K562 (cell line): ENCODE results near the gene GPHA2. TPM values are rescaled to one million over a fixed set of nuclear protein-coding genes. Genes with fewer than 3 reads are reported as not detected.

ENCODE experiments used
- ATAC-seq: fragments of 200-7000 bp; cut with Tn5 transposase; 3 replicates; pipeline ENCODE4 v1.9.1; 2020; ENCODE audit warnings: moderate library complexity
- BruUV-seq: library from RNA; stranded (reverse); fragments of 400-500 nt; replicated peaks from 2 replicates; lab custom pipeline; 2021; lab: Mats Ljungman, UMichigan
- CTCF ChIA-PET: fragments of 300-600 bp; formaldehyde crosslinking; extraction: SDS; loops from one replicate; lab custom pipeline; 2021; ENCODE audit warnings: low intra/inter-chr PET ratio; lab: Yijun Ruan, JAX
- POLR2A ChIA-PET: fragments of 300-600, 350-650 bp; sonication (Branson Sonifier 250); formaldehyde crosslinking; extraction: SDS; loops from one replicate; lab custom pipeline; 2021; ENCODE audit warnings: antibody characterized with exemption, inconsistent platforms; lab: Yijun Ruan, JAX
- DNase-seq, 4 experiments: peaks; one replicate each; pipeline versions ENCODE4 v3.0.0 to v3.0.0-alpha.2; 2011 to 2018; ENCODE audit warnings: low spot score in 3 of 4, mixed read lengths in 3 of 4; ENCODE audit errors: extremely low read depth in 1 of 4
- FAIRE-seq: peaks from 2 replicates; lab custom pipeline; 2011; peaks lifted over from hg19 to GRCh38; lab: Jason Lieb, UNC
- H2AFZ ChIP-seq: 2 replicates; pipeline ENCODE4 v1.6.0; 2011; ENCODE audit warnings: low read depth, low read length, control low read depth, inconsistent platforms
- H3K27ac ChIP-seq: fragments of 200-600 bp; 3 replicates; pipeline ENCODE4 v1.8.0; 2011; ENCODE audit warnings: low read depth, mild to moderate bottlenecking, control low read depth, inconsistent platforms, low read length, moderate library complexity, mixed read lengths; ENCODE audit errors: extremely low read depth
- H3K27me3 ChIP-seq, 2 experiments: fragments of 300-600 bp in 1 of 2; 2 replicates in 1 of 2; 3 replicates in 1 of 2; pipeline versions ENCODE4 v1.6.0 to v1.8.0; 2011; ENCODE audit warnings: inconsistent platforms in 2 of 2, low read length in 2 of 2, mild to moderate bottlenecking in 1 of 2, mixed read lengths in 1 of 2, moderate library complexity in 1 of 2; ENCODE audit not compliant: control insufficient read depth in 2 of 2, insufficient read depth in 2 of 2
- H3K36me3 ChIP-seq: fragments of 300-600 bp; 3 replicates; pipeline ENCODE4 v1.8.0; 2011; ENCODE audit warnings: mild to moderate bottlenecking, low read length, inconsistent platforms; ENCODE audit not compliant: control insufficient read depth, insufficient read depth
- H3K4me1 ChIP-seq, 2 experiments: fragments of 200-600 bp in 1 of 2; replicated peaks in 1 of 2; 2 replicates in 1 of 2; 3 replicates in 1 of 2; pipeline versions ENCODE4 v1.5.1 to v1.8.0; 2011; ENCODE audit warnings: inconsistent platforms in 2 of 2, low read length in 2 of 2, mild to moderate bottlenecking in 1 of 2, mixed read lengths in 1 of 2, moderate library complexity in 1 of 2; ENCODE audit not compliant: control insufficient read depth in 2 of 2, insufficient read depth in 2 of 2
- H3K4me2 ChIP-seq: 2 replicates; pipeline ENCODE4 v1.6.1; 2011; ENCODE audit warnings: low read length, control low read depth, inconsistent platforms, mixed read lengths; ENCODE audit not compliant: insufficient read depth
- H3K4me3 ChIP-seq: fragments of 200-600 bp; sonication (generic), shearing (Covaris generic); 2 replicates; pipeline ENCODE4 v1.5.1; 2016; ENCODE audit warnings: control low read depth, inconsistent platforms
- H3K79me2 ChIP-seq: fragments of 200-600 bp; 3 replicates; pipeline ENCODE4 v1.8.0; 2011; ENCODE audit warnings: low read length, inconsistent platforms; ENCODE audit not compliant: control insufficient read depth, insufficient read depth
- H3K9ac ChIP-seq, 2 experiments: 2 replicates each; pipeline versions ENCODE4 v1.6.0 to v1.6.1; 2011; ENCODE audit warnings: low read depth in 2 of 2, low read length in 2 of 2, control low read depth in 1 of 2, inconsistent platforms in 1 of 2, mild to moderate bottlenecking in 1 of 2, mixed read lengths in 1 of 2; ENCODE audit not compliant: insufficient read depth in 1 of 2
- H3K9me1 ChIP-seq: one replicate; pipeline ENCODE4 v1.6.0; 2011; ENCODE audit warnings: inconsistent platforms, mild to moderate bottlenecking, low read length, moderate library complexity; ENCODE audit not compliant: control insufficient read depth, insufficient read depth
- H3K9me3 ChIP-seq: replicated peaks from 2 replicates; pipeline ENCODE4 v1.5.1; 2011; ENCODE audit warnings: low read depth, low read length, inconsistent platforms; ENCODE audit not compliant: control insufficient read depth, insufficient read depth
- H4K20me1 ChIP-seq: replicated peaks from 2 replicates; pipeline ENCODE4 v1.6.1; 2011; ENCODE audit warnings: low read length, inconsistent platforms, mixed read lengths; ENCODE audit not compliant: control insufficient read depth, insufficient read depth
- BRF1 ChIP-seq: IDR thresholded peaks from 3 replicates; pipeline ENCODE4 v1.6.1; 2011; ENCODE audit warnings: borderline replicate concordance, mild to moderate bottlenecking; ENCODE audit not compliant: insufficient read length; ENCODE audit errors: extremely low read depth
- CAMTA2 ChIP-seq: fragments of 250-450 bp; sonication (Bioruptor Pico); conservative IDR thresholded peaks from 2 replicates; pipeline ENCODE4 v1.5.1; 2022
- FOXA1 ChIP-seq: fragments of 450-650 bp; IDR thresholded peaks from 2 replicates; pipeline ENCODE4 v1.6.1; 2016; ENCODE audit warnings: mild to moderate bottlenecking, borderline replicate concordance
- IRF9 ChIP-seq: fragments of 450-650 bp; IDR thresholded peaks from 2 replicates; pipeline ENCODE4 v1.6.1; 2016; ENCODE audit warnings: missing biosample characterization, missing genetic modification characterization
- NFIX ChIP-seq: fragments of 250-450 bp; sonication (Bioruptor Pico); IDR thresholded peaks from 2 replicates; pipeline ENCODE4 v1.4.0; 2020; ENCODE audit warnings: low read depth, mild to moderate bottlenecking, moderate library complexity
- POLR3A ChIP-seq: IDR thresholded peaks from 2 replicates; pipeline ENCODE4 v1.6.1; 2011; ENCODE audit warnings: borderline replicate concordance, mild to moderate bottlenecking, moderate library complexity; ENCODE audit not compliant: insufficient read length, insufficient read depth; ENCODE audit errors: extremely low read depth
- PTTG1 ChIP-seq: fragments of 450-650 bp; IDR thresholded peaks from 2 replicates; pipeline ENCODE4 v1.6.1; 2016; ENCODE audit warnings: low read depth, mild to moderate bottlenecking, missing genetic modification characterization, missing compliant biosample characterization
- RBFOX2 ChIP-seq: fragments of 200-400 bp; formaldehyde crosslinking; IDR thresholded peaks from 2 replicates; pipeline ENCODE4 v1.6.1; 2017; ENCODE audit warnings: low read depth, mild to moderate bottlenecking, low read length, moderate library complexity
- SMAD1 ChIP-seq: fragments of 150-350 bp; IDR thresholded peaks from 2 replicates; pipeline ENCODE4 v1.6.1; 2014; ENCODE audit warnings: low read length, low read depth; ENCODE audit not compliant: partially characterized antibody
- THRB ChIP-seq: fragments of 450-650 bp; formaldehyde crosslinking; conservative IDR thresholded peaks from 2 replicates; pipeline ENCODE4 v1.4.0; 2022; ENCODE audit warnings: mild to moderate bottlenecking, missing genetic modification characterization
- ZFPM2 ChIP-seq: fragments of 250-450 bp; sonication (Bioruptor Pico); IDR thresholded peaks from 2 replicates; pipeline ENCODE4 v1.5.1; 2022; ENCODE audit warnings: mild to moderate bottlenecking
- WGBS: fragments of 100-300 bp; shearing (Covaris generic); methylation state at CpG from one replicate; pipeline ENCODE4 v1.1.6; 2016; ENCODE audit warnings: low coverage, mixed read lengths; ENCODE audit not compliant: insufficient coverage; ENCODE audit errors: missing lambda C conversion rate; 5-methylcytosine and 5-hydroxymethylcytosine counted together
- in situ Hi-C: fragments of 300-500 bp; cut with MboI; formaldehyde crosslinking; loops from 4 replicates; pipeline ENCODE4 v1.15.0; 2018; ENCODE audit warnings: inconsistent platforms, mixed read lengths
- intact Hi-C: fragments of 100-400 bp; cut with micrococcal nuclease; formaldehyde crosslinking; loops from 2 replicates; pipeline ENCODE4 v1.14.2; 2022
- polyA plus RNA-seq, 8 experiments: library from polyadenylated mRNA; depleted of rRNA in 4 of 8; stranded (reverse) in 5 of 8; unstranded in 3 of 8; fragments of >200 nt; fragmentation: Nextera tagmentation in 2 of 8; fragmentation: Illumina TruSeq in 1 of 8; extraction: Ambion mirVana in 2 of 8; extraction: Trizol in 1 of 8; gene quantifications; 2 replicates each; pipeline versions ENCODE4 v1.2.1 to v1.2.3, GENCODE V29; 2011 to 2014; ENCODE audit warnings: inconsistent platforms in 1 of 8, missing spikeins in 1 of 8
- total RNA-seq, 7 experiments: library from RNA; depleted of rRNA in 6 of 7; stranded (reverse); fragments of >200 nt in 6 of 7; fragmentation: Illumina TruSeq in 2 of 7; extraction: Trizol in 2 of 7; gene quantifications; 2 replicates each; pipeline versions ENCODE4 v1.2.1 to v1.2.3, GENCODE V29; 2011 to 2021; ENCODE audit warnings: low replicate concordance in 1 of 7

GPHA2 gene
- total and polyA plus RNA-seq, 9 of the 15 experiments (the other 6 are each of a cell fraction or from before 2014, with no cell fraction given): 0.17 to 0.22 TPM; not detected in 7

GRCh38 chr11:64970731-64971151, 35.0 kb upstream of the GPHA2 start:
- H3K4me1 ChIP-seq: peaks cover 4 to 12% of the 10 kb centered on the region in 2 experiments; a peak in 4 of 5 replicates
- H4K20me1 ChIP-seq: no peaks in the 10 kb centered on the region
- no peaks in the 10 kb centered on the region for H3K27me3 ChIP-seq
- H3K4me3 ChIP-seq: no peak overlapping the region
- H3K9me1 ChIP-seq: no peaks in the 10 kb centered on the region
- CTCF ChIA-PET: no interaction called here
- DNase-seq (no peak), ATAC-seq (no peak), FAIRE-seq (no peak)
- no peaks in the 10 kb centered on the region for H3K9me3 ChIP-seq
- intact Hi-C loops: no loop called here
- POLR2A ChIA-PET: interaction anchor here (1.4 kb wide), 1 partner anchor 26 kb away, joined by 4 read pairs; the partner anchor contains the start of gene BATF2
- no peaks in the 10 kb centered on the region for H3K79me2 ChIP-seq
- no TSS peak for BruUV-seq
- TF ChIP-seq SMAD1 (no peak), POLR3A (no peak), RBFOX2 (no peak), FOXA1 (no peak), BRF1 (no peak)
- H3K4me2 ChIP-seq: no peak overlapping the region
- H3K9ac ChIP-seq: 0 out of 4 replicates have a peak overlapping the region, but pooled peaks of 1 of the 2 experiments have one; percentile 4
- 54% methylated on average over 8 of the region's 8 CpGs for WGBS
- no peak overlapping the region for H2AFZ ChIP-seq
- no peak overlapping the region for H3K27ac ChIP-seq
- in situ Hi-C loops: no loop called here
- no peaks in the 10 kb centered on the region for H3K36me3 ChIP-seq

GRCh38 chr11:64969209-64969608, 33.5 kb upstream of the GPHA2 start:
- POLR2A ChIA-PET: interaction anchor here (0.7 to 0.8 kb wide), 2 partner anchors 15 to 43 kb away, joined by 3 read pairs; no protein-coding TSS in a partner anchor
- 12% methylated on average over 5 of the region's 5 CpGs for WGBS
- ATAC-seq (no peak), FAIRE-seq (no peak), DNase-seq (no peak)
- H3K4me1 ChIP-seq: peaks cover 4 to 12% of the 10 kb centered on the region in 2 experiments; a peak in 4 of 5 replicates
- CTCF ChIA-PET: no interaction called here
- no TSS peak for BruUV-seq
- no peaks in the 10 kb centered on the region for H3K9me1 ChIP-seq
- no peak overlapping the region for H3K9ac ChIP-seq
- intact Hi-C loops (no loop called here), in situ Hi-C loops (no loop called here)
- H3K27ac ChIP-seq: no peak overlapping the region
- H2AFZ ChIP-seq: no peak overlapping the region
- H3K9me3 ChIP-seq: no peaks in the 10 kb centered on the region
- H3K4me2 ChIP-seq: no peak overlapping the region
- H3K27me3 ChIP-seq: no peaks in the 10 kb centered on the region
- H3K4me3 ChIP-seq: no peak overlapping the region
- H3K79me2 ChIP-seq: no peaks in the 10 kb centered on the region
- no peaks in the 10 kb centered on the region for H4K20me1 ChIP-seq
- H3K36me3 ChIP-seq: no peaks in the 10 kb centered on the region
- TF ChIP-seq IRF9 (tag) (no peak), NFIX (CRISPR knock-in tag) (no peak), PTTG1 (tag) (no peak), ZFPM2 (CRISPR knock-in tag) (no peak), THRB (CRISPR knock-in tag) (no peak), CAMTA2 (no peak)
